Neural cell (in vitro differentiated cells): Measurements from ENCODE around the gene IP6K3.

ENCODE experiments used
- CTCF ChIP-seq: fragments of 450-650 bp; IDR thresholded peaks from 2 replicates; pipeline ENCODE4 v1.5.1; 2014; ENCODE audit warnings: antibody characterized with exemption, mild to moderate bottlenecking, moderate library complexity; ENCODE audit not compliant: poor library complexity, severe bottlenecking
- EZH2 ChIP-seq: fragments of 200-600, 300-800 bp; shearing (Covaris generic), sonication (generic); IDR thresholded peaks from 2 replicates; pipeline ENCODE4 v1.6.1; 2014; ENCODE audit warnings: antibody characterized with exemption, low read length, borderline replicate concordance, mild to moderate bottlenecking; ENCODE audit not compliant: insufficient read depth, poor library complexity, severe bottlenecking

GRCh38 chr6:33678233-33678931, 68.3 kb downstream of the IP6K3 start:
- TF ChIP-seq CTCF (no peak), EZH2 (no peak)
